ENCODE measurements around the gene MINDY4B. TPM values are rescaled to one million over a fixed set of nuclear protein-coding genes. Genes with fewer than 3 reads are reported as not detected.
A peak's percentile ranks its signal among the peaks of the same experiment; 100 is the strongest.

Gene MINDY4B
- total RNA-seq, 1 donor from 2014 or later = not detected

GRCh38 chr3:150843241-150843640, 62.0 kb downstream of the MINDY4B start:
- no peaks in the 10 kb centered on the region for H3K9me3 Mint-ChIP-seq (ENCODE audit: low read depth)
- DNase-seq (ENCODE audit: low spot score, unreplicated experiment) = no peak
- no peaks in the 10 kb centered on the region for H3K36me3 Mint-ChIP-seq (ENCODE audit: insufficient read depth)
- no peak overlapping the region for H3K27ac Mint-ChIP-seq
- H3K4me1 Mint-ChIP-seq (ENCODE audit: low read depth) = peaks cover 13% of the 10 kb centered on the region
- H3K27me3 Mint-ChIP-seq = peaks cover 3% of the 10 kb centered on the region
- no peak overlapping the region for H3K4me3 Mint-ChIP-seq (ENCODE audit: low read depth)
- TF ChIP-seq CTCF (IDR thresholded peaks at IDR 0.05; ENCODE audit: unreplicated experiment) = no peak

- TF ChIP-seq CTCF (IDR thresholded peaks at IDR 0.05; ENCODE audit: unreplicated experiment) = no peak
- DNase-seq (ENCODE audit: low spot score, unreplicated experiment) = no peak
- peaks cover 3% of the 10 kb centered on the region for H3K9me3 Mint-ChIP-seq (ENCODE audit: low read depth)
- peaks cover 3% of the 10 kb centered on the region for H3K27me3 Mint-ChIP-seq
- H3K36me3 Mint-ChIP-seq (ENCODE audit: insufficient read depth) = peaks cover 2% of the 10 kb centered on the region
- H3K4me3 Mint-ChIP-seq (ENCODE audit: low read depth) = no peak overlapping the region
- peaks cover 13% of the 10 kb centered on the region for H3K4me1 Mint-ChIP-seq (ENCODE audit: low read depth)
- no peak overlapping the region for H3K27ac Mint-ChIP-seq
Observed at GRCh38 chr3:150840802-150841515, 64.3 kb downstream of the MINDY4B start.

- TF ChIP-seq CTCF (IDR thresholded peaks at IDR 0.05; ENCODE audit: unreplicated experiment) = no peak
- peaks cover 3% of the 10 kb centered on the region for H3K27me3 Mint-ChIP-seq
- H3K4me1 Mint-ChIP-seq (ENCODE audit: low read depth) = peaks cover 4% of the 10 kb centered on the region
- no peak for DNase-seq (ENCODE audit: low spot score, unreplicated experiment)
- peaks cover 3% of the 10 kb centered on the region for H3K9me3 Mint-ChIP-seq (ENCODE audit: low read depth)
- no peak overlapping the region for H3K4me3 Mint-ChIP-seq (ENCODE audit: low read depth)
- H3K27ac Mint-ChIP-seq = peak overlapping the region; percentile 18
- H3K36me3 Mint-ChIP-seq (ENCODE audit: insufficient read depth) = no peaks in the 10 kb centered on the region
Observed at GRCh38 chr3:150830745-150831144, 74.5 kb downstream of the MINDY4B start.

- TF ChIP-seq CTCF (IDR thresholded peaks at IDR 0.05; ENCODE audit: unreplicated experiment) = peak; percentile 50
- no peak overlapping the region for H3K4me3 Mint-ChIP-seq (ENCODE audit: low read depth)
- H3K36me3 Mint-ChIP-seq (ENCODE audit: insufficient read depth) = no peaks in the 10 kb centered on the region
- DNase-seq (ENCODE audit: low spot score, unreplicated experiment) = no peak
- H3K27me3 Mint-ChIP-seq = peaks cover 3% of the 10 kb centered on the region
- H3K4me1 Mint-ChIP-seq (ENCODE audit: low read depth) = peaks cover 4% of the 10 kb centered on the region
- H3K9me3 Mint-ChIP-seq (ENCODE audit: low read depth) = peaks cover 2% of the 10 kb centered on the region
- H3K27ac Mint-ChIP-seq = no peak overlapping the region
Observed at GRCh38 chr3:150830094-150830681, 75.1 kb downstream of the MINDY4B start.

GRCh38 chr3:150829408-150829807, 75.8 kb downstream of the MINDY4B start:
- no peaks in the 10 kb centered on the region for H3K9me3 Mint-ChIP-seq (ENCODE audit: low read depth)
- no peak overlapping the region for H3K27ac Mint-ChIP-seq
- TF ChIP-seq CTCF (IDR thresholded peaks at IDR 0.05; ENCODE audit: unreplicated experiment) = no peak
- peaks cover 3% of the 10 kb centered on the region for H3K27me3 Mint-ChIP-seq
- DNase-seq (ENCODE audit: low spot score, unreplicated experiment) = no peak
- H3K4me1 Mint-ChIP-seq (ENCODE audit: low read depth) = peaks cover 4% of the 10 kb centered on the region
- H3K36me3 Mint-ChIP-seq (ENCODE audit: insufficient read depth) = no peaks in the 10 kb centered on the region
- no peak overlapping the region for H3K4me3 Mint-ChIP-seq (ENCODE audit: low read depth)

Measured in progenitor cell of endocrine pancreas (in vitro differentiated cells).